IMR-90 (cell line): ENCODE measurements around the gene SAMD5. TPM values are rescaled to one million over a fixed set of nuclear protein-coding genes. Genes with fewer than 3 reads are reported as not detected.

Experiments
- ATAC-seq: fragments of 200-7000 bp; cut with Tn5 transposase; 2 replicates; pipeline ENCODE4 v1.9.1; 2020; ENCODE audit warnings: low read depth, mild to moderate bottlenecking, moderate library complexity
- BruUV-seq: library from RNA; stranded (reverse); fragments of 400-500 nt; replicated peaks from 2 replicates; lab custom pipeline; 2021; lab: Mats Ljungman, UMichigan
- CTCF ChIA-PET: fragments of 300-600 bp; formaldehyde crosslinking; extraction: SDS; loops from one replicate; lab custom pipeline; 2021; ENCODE audit warnings: antibody characterized with exemption; lab: Yijun Ruan, JAX
- POLR2A ChIA-PET: fragments of 300-600 bp; sonication (Branson Sonifier 250); formaldehyde crosslinking; loops from one replicate; lab custom pipeline; 2022; ENCODE audit warnings: antibody characterized with exemption; ENCODE audit not compliant: unreplicated experiment; lab: Charles Lee
- DNase-seq: peaks from one replicate; pipeline ENCODE4 v3.0.0; 2013
- H2AFZ ChIP-seq: replicated peaks from 2 replicates; pipeline ENCODE3; 2013; ENCODE audit warnings: low read length, mild to moderate bottlenecking; ENCODE audit not compliant: poor library complexity
- H2AK5ac ChIP-seq: 2 replicates; pipeline ENCODE4 v1.6.1; 2013; ENCODE audit warnings: low read depth, low read length, inconsistent platforms
- H2AK9ac ChIP-seq: replicated peaks from 2 replicates; pipeline ENCODE3; 2013; ENCODE audit warnings: mild to moderate bottlenecking, low read depth, low read length, moderate library complexity; ENCODE audit not compliant: poor library complexity
- H2BK120ac ChIP-seq: 2 replicates; pipeline ENCODE4 v1.6.1; 2013; ENCODE audit warnings: low read depth, low read length, inconsistent platforms
- H2BK15ac ChIP-seq: 3 replicates; pipeline ENCODE4 v1.6.1; 2013; ENCODE audit warnings: low read depth, low read length, inconsistent platforms
- H2BK20ac ChIP-seq: 2 replicates; pipeline ENCODE4 v1.6.1; 2013; ENCODE audit warnings: low read depth, mild to moderate bottlenecking, inconsistent platforms, low read length, moderate library complexity
- H2BK5ac ChIP-seq: 2 replicates; pipeline ENCODE4 v1.6.1; 2013; ENCODE audit warnings: mild to moderate bottlenecking, low read depth, low read length, inconsistent platforms; ENCODE audit not compliant: poor library complexity, severe bottlenecking
- H3K14ac ChIP-seq: replicated peaks from 2 replicates; pipeline ENCODE4 v1.6.1; 2013; ENCODE audit warnings: low read depth, low read length, inconsistent platforms
- H3K18ac ChIP-seq: 2 replicates; pipeline ENCODE4 v1.6.1; 2013; ENCODE audit warnings: low read depth, low read length, control low read depth
- H3K23ac ChIP-seq: 2 replicates; pipeline ENCODE4 v1.6.1; 2013; ENCODE audit warnings: low read depth, low read length, inconsistent platforms
- H3K27ac ChIP-seq: 2 replicates; pipeline ENCODE4 v1.5.1; 2013; ENCODE audit warnings: mild to moderate bottlenecking, control low read depth, low read length; ENCODE audit not compliant: insufficient read depth
- H3K27me3 ChIP-seq: 2 replicates; pipeline ENCODE4 v1.6.1; 2013; ENCODE audit warnings: low read length; ENCODE audit not compliant: control insufficient read depth, insufficient read depth
- H3K36me3 ChIP-seq: 2 replicates; pipeline ENCODE4 v1.6.1; 2013; ENCODE audit warnings: low read length, mixed read lengths; ENCODE audit not compliant: control insufficient read depth, insufficient read depth
- H3K4ac ChIP-seq: 2 replicates; pipeline ENCODE4 v1.6.1; 2013; ENCODE audit warnings: low read depth, low read length, inconsistent platforms
- H3K4me1 ChIP-seq: 2 replicates; pipeline ENCODE4 v1.6.1; 2013; ENCODE audit warnings: low read length, mixed read lengths; ENCODE audit not compliant: control insufficient read depth, insufficient read depth
- H3K4me2 ChIP-seq: 2 replicates; pipeline ENCODE4 v1.6.1; 2013; ENCODE audit warnings: low read depth, mild to moderate bottlenecking, control low read depth, low read length, moderate library complexity
- H3K4me3 ChIP-seq: 2 replicates; pipeline ENCODE4 v1.5.1; 2013; ENCODE audit warnings: low read depth, mild to moderate bottlenecking, control low read depth, low read length, moderate library complexity; ENCODE audit not compliant: insufficient read depth
- H3K56ac ChIP-seq: 2 replicates; pipeline ENCODE4 v1.6.1; 2013; ENCODE audit warnings: low read length, inconsistent platforms; ENCODE audit not compliant: insufficient read depth; ENCODE audit errors: extremely low read depth
- H3K79me1 ChIP-seq, 2 experiments: 2 replicates each; pipeline ENCODE4 v1.6.1; 2013; ENCODE audit warnings: low read length in 2 of 2, inconsistent platforms in 1 of 2, low read depth in 1 of 2
- H3K9ac ChIP-seq: 2 replicates; pipeline ENCODE4 v1.6.1; 2013; ENCODE audit warnings: low read depth, low read length, control low read depth
- H3K9me1 ChIP-seq: 2 replicates; pipeline ENCODE4 v1.6.1; 2013; ENCODE audit warnings: low read length, inconsistent platforms; ENCODE audit not compliant: insufficient read depth
- H3K9me3 ChIP-seq: 2 replicates; pipeline ENCODE4 v1.6.1; 2013; ENCODE audit warnings: low read length; ENCODE audit not compliant: control insufficient read depth, insufficient read depth
- H4K20me1 ChIP-seq: 2 replicates; pipeline ENCODE4 v1.6.1; 2013; ENCODE audit warnings: low read length, inconsistent platforms; ENCODE audit not compliant: insufficient read depth
- H4K5ac ChIP-seq: 2 replicates; pipeline ENCODE4 v1.6.1; 2013; ENCODE audit warnings: mild to moderate bottlenecking, low read depth, low read length, control low read depth
- H4K8ac ChIP-seq, 2 experiments: 2 replicates each; pipeline ENCODE4 v1.6.1; 2013; ENCODE audit warnings: low read depth in 2 of 2, low read length in 2 of 2, control low read depth in 1 of 2, inconsistent platforms in 1 of 2
- H4K91ac ChIP-seq: 2 replicates; pipeline ENCODE4 v1.6.1; 2013; ENCODE audit warnings: low read depth, low read length, inconsistent platforms; ENCODE audit not compliant: insufficient read depth
- BHLHE40 ChIP-seq: fragments of 150-350 bp; IDR thresholded peaks from 2 replicates; pipeline ENCODE4 v1.6.1; 2016; ENCODE audit warnings: mild to moderate bottlenecking, low read depth, low read length
- CEBPB ChIP-seq: IDR thresholded peaks from 2 replicates; pipeline ENCODE4 v1.6.1; 2012; ENCODE audit warnings: low read depth, low read length, improper control_type of control experiment
- CHD1 ChIP-seq: IDR thresholded peaks from 2 replicates; pipeline ENCODE4 v1.6.1; 2012; ENCODE audit warnings: low read depth, low read length, improper control_type of control experiment
- CTCF ChIP-seq: conservative IDR thresholded peaks from 2 replicates; pipeline ENCODE4 v1.5.1; 2012; ENCODE audit warnings: mild to moderate bottlenecking, low read depth, low read length, improper control_type of control experiment
- ELK1 ChIP-seq: fragments of 150-350 bp; IDR thresholded peaks from 2 replicates; pipeline ENCODE4 v1.6.1; 2016; ENCODE audit warnings: low read depth, mild to moderate bottlenecking, low read length, moderate library complexity, borderline replicate concordance
- FOS ChIP-seq: fragments of 150-350 bp; IDR thresholded peaks from 2 replicates; pipeline ENCODE4 v1.6.1; 2016; ENCODE audit warnings: low read depth, low read length
- MAFK ChIP-seq: IDR thresholded peaks from 2 replicates; pipeline ENCODE4 v1.6.1; 2012; ENCODE audit warnings: low read depth, low read length, improper control_type of control experiment
- MAZ ChIP-seq: IDR thresholded peaks from 2 replicates; pipeline ENCODE4 v1.6.1; 2012; ENCODE audit warnings: low read depth, mild to moderate bottlenecking, low read length, improper control_type of control experiment, moderate library complexity, borderline replicate concordance
- MXI1 ChIP-seq: IDR thresholded peaks from 2 replicates; pipeline ENCODE4 v1.6.1; 2012; ENCODE audit warnings: low read depth, mild to moderate bottlenecking, low read length, moderate library complexity, borderline replicate concordance
- NFE2L2 ChIP-seq: fragments of 150-350 bp; IDR thresholded peaks from 2 replicates; pipeline ENCODE4 v1.6.1; 2016; ENCODE audit warnings: low read depth, mild to moderate bottlenecking, low read length
- POLR2A ChIP-seq: IDR thresholded peaks from 2 replicates; pipeline ENCODE4 v1.6.1; 2012; ENCODE audit warnings: mild to moderate bottlenecking, low read depth, low read length
- RAD21 ChIP-seq: IDR thresholded peaks from 2 replicates; pipeline ENCODE4 v1.6.1; 2012; ENCODE audit warnings: low read length, improper control_type of control experiment
- RCOR1 ChIP-seq: IDR thresholded peaks from 2 replicates; pipeline ENCODE4 v1.6.1; 2012; ENCODE audit warnings: mild to moderate bottlenecking, low read length, improper control_type of control experiment; ENCODE audit not compliant: insufficient replicate concordance
- RFX5 ChIP-seq: IDR thresholded peaks from 2 replicates; pipeline ENCODE4 v1.8.0; 2012; ENCODE audit warnings: low read depth, mild to moderate bottlenecking, low read length, moderate library complexity
- SMC3 ChIP-seq: fragments of 150-350 bp; IDR thresholded peaks from 2 replicates; pipeline ENCODE4 v1.6.1; 2016; ENCODE audit warnings: low read depth, mild to moderate bottlenecking, antibody characterized with exemption, low read length, moderate library complexity
- WGBS, 2 experiments: methylation state at CpG; one replicate each; pipeline versions ENCODE4 v1.1.5 to v1.1.7; 2013; ENCODE audit warnings: missing lambda C conversion rate in 2 of 2; ENCODE audit not compliant: insufficient read length in 1 of 2; ENCODE audit errors: extremely low coverage in 2 of 2; 5-methylcytosine and 5-hydroxymethylcytosine counted together
- dilution Hi-C: fragments of 300-500 bp; cut with HindIII; formaldehyde crosslinking; loops from one replicate; pipeline ENCODE4 v1.14.3; 2018; ENCODE audit warnings: low sequenced_read_pairs; ENCODE audit not compliant: unreplicated experiment
- in situ Hi-C: fragments of 300-500 bp; cut with MboI; formaldehyde crosslinking; loops from 3 replicates; pipeline ENCODE4 v1.14.3; 2019; ENCODE audit warnings: low sequenced_read_pairs, inconsistent platforms, mixed read lengths
- intact Hi-C: fragments of 100-400 bp; cut with micrococcal nuclease; formaldehyde crosslinking; loops from 2 replicates; pipeline ENCODE4 v1.10.0; 2022
- polyA plus RNA-seq, 3 experiments: library from polyadenylated mRNA; depleted of rRNA; stranded (reverse); fragments of >200 nt; gene quantifications; 2 replicates each; pipeline ENCODE4 v1.2.3, GENCODE V29; 2012; ENCODE audit warnings: low replicate concordance in 1 of 3
- total RNA-seq: library from RNA; depleted of rRNA; stranded (reverse); fragments of >200 nt; gene quantifications from 2 replicates; pipeline ENCODE4 v1.2.3, GENCODE V29; 2012
- TF ChIP-seq, protein P1 (sequence below): fragments of 150-350 bp; IDR thresholded peaks from 2 replicates; pipeline ENCODE4 v1.6.1; 2017; ENCODE audit warnings: mild to moderate bottlenecking, antibody characterized with exemption, low read length, low read depth

Gene SAMD5
- total and polyA plus RNA-seq, 2 of the 4 experiments (the other 2 are of a cell fraction), result 1.0 to 1.6 TPM

DNA sequence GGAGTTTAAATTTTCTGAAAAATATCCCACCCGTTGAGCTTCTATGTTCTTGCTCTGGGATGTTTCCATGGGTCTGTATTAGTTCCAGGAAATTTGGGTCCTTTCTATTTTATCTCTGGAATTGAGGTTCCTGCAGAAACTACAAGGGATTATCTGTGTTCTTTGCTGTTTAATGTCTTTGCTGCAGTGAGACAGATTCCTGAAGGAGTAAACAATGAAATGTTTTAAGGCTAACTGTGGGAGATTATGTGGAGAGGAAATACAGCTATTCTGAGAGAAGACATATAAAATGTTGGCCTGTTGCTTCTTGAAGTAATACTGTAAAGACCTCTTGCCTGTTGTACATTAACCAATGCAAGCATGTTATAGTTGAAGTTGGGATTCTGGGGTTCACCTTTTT lies 43.5 kb downstream of the SAMD5 start:
- Histone ChIP-seq H4K5ac (no peak overlapping the region), H4K91ac (no peak overlapping the region), H2AK9ac (no peak overlapping the region), H3K79me1 (no peaks in the 10 kb centered on the region; a peak in 1 of 4 replicates), H3K4me3 (no peak overlapping the region), H3K4me1 (no peaks in the 10 kb centered on the region; the same call in 1 of the 2 replicates), H2BK20ac (no peak overlapping the region), H3K36me3 (no peaks in the 10 kb centered on the region), H3K56ac (no peak overlapping the region), H3K18ac (no peak overlapping the region), H3K9me3 (no peaks in the 10 kb centered on the region), H2BK15ac (no peak overlapping the region), H3K23ac (no peak overlapping the region), H3K27me3 (no peaks in the 10 kb centered on the region), H4K20me1 (no peaks in the 10 kb centered on the region), H2BK5ac (no peak overlapping the region), H3K4me2 (no peak overlapping the region), H2AK5ac (no peak overlapping the region), H3K27ac (no peak overlapping the region), H2BK120ac (no peak overlapping the region), H3K9me1 (0 out of 2 replicates have a peak, but pooled peaks cover 3% of the 10 kb centered on the region), H3K14ac (no peak overlapping the region), H3K9ac (no peak overlapping the region), H4K8ac (no peak overlapping the region), H3K4ac (no peak overlapping the region), H2AFZ (no peak overlapping the region)
- ChIA-PET POLR2A (no interaction called here), CTCF (no interaction called here)
- BruUV-seq, result no TSS peak
- intact Hi-C loops (no loop called here), dilution Hi-C loops (no loop called here), in situ Hi-C loops (no loop called here)
- WGBS, 2 experiments, result no CpG with 5 or more reads among the region's 1 CpG
- peak; percentile 60 for ATAC-seq
- DNase-seq, result peak; percentile 7
- TF ChIP-seq MAFK (no peak), BHLHE40 (no peak), CHD1 (no peak), RCOR1 (no peak), FOS (no peak), MAZ (no peak), NFE2L2 (no peak), CEBPB (no peak), RAD21 (no peak), MXI1 (no peak), POLR2A (no peak), ELK1 (no peak), CTCF (no peak), SMC3 (no peak), RFX5 (no peak)
- TF ChIP-seq, protein P1, sequence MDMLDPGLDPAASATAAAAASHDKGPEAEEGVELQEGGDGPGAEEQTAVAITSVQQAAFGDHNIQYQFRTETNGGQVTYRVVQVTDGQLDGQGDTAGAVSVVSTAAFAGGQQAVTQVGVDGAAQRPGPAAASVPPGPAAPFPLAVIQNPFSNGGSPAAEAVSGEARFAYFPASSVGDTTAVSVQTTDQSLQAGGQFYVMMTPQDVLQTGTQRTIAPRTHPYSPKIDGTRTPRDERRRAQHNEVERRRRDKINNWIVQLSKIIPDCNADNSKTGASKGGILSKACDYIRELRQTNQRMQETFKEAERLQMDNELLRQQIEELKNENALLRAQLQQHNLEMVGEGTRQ, result no peak
